SK-N-SH treated with all-trans-retinoic acid at 6 μM for 48 hours (cell line): ENCODE results near the gene RBM42.

Source experiments
- ARNTL ChIP-seq: fragments of 450-650 bp; formaldehyde crosslinking; IDR thresholded peaks from 2 replicates; pipeline ENCODE4 v1.5.0; 2020; ENCODE audit warnings: low read depth, mild to moderate bottlenecking, moderate library complexity, borderline replicate concordance
- BACH2 ChIP-seq: fragments of 250-450 bp; sonication (Bioruptor Pico); IDR thresholded peaks from 2 replicates; pipeline ENCODE4 v1.9.0; 2021; ENCODE audit warnings: mild to moderate bottlenecking, borderline replicate concordance
- ISL1 ChIP-seq: fragments of 250-450 bp; sonication (Bioruptor Pico); IDR thresholded peaks from 2 replicates; pipeline ENCODE4 v2.1.2; 2022; ENCODE audit warnings: mild to moderate bottlenecking, moderate library complexity
- PATZ1 ChIP-seq: fragments of 250-450 bp; sonication (Bioruptor Pico); IDR thresholded peaks from 2 replicates; pipeline ENCODE4 v1.8.0; 2020; ENCODE audit warnings: mild to moderate bottlenecking, moderate library complexity, borderline replicate concordance
- PPARA ChIP-seq: fragments of 250-450 bp; sonication (Bioruptor Pico); IDR thresholded peaks from 2 replicates; pipeline ENCODE4 v1.5.0; 2020; ENCODE audit warnings: mild to moderate bottlenecking, borderline replicate concordance
- RARB ChIP-seq: fragments of 250-450 bp; sonication (Bioruptor Pico); IDR thresholded peaks from 2 replicates; pipeline ENCODE4 v1.8.0; 2021; ENCODE audit warnings: mild to moderate bottlenecking, moderate library complexity
- SNAI2 ChIP-seq: fragments of 250-450 bp; sonication (Bioruptor Pico); IDR thresholded peaks from 2 replicates; pipeline ENCODE4 v1.5.0; 2020; ENCODE audit warnings: mild to moderate bottlenecking, moderate library complexity
- ZC3H10 ChIP-seq: fragments of 250-450 bp; sonication (Bioruptor Pico); IDR thresholded peaks from 2 replicates; pipeline ENCODE4 v1.5.1; 2021; ENCODE audit warnings: mild to moderate bottlenecking, moderate library complexity
- ZFP30 ChIP-seq: fragments of 450-650 bp; formaldehyde crosslinking; IDR thresholded peaks from 2 replicates; pipeline ENCODE4 v1.5.0; 2022; ENCODE audit warnings: mild to moderate bottlenecking, moderate library complexity
- ZNF8 ChIP-seq: fragments of 450-650 bp; formaldehyde crosslinking; IDR thresholded peaks from 2 replicates; pipeline ENCODE4 v1.5.0; 2020; ENCODE audit warnings: mild to moderate bottlenecking, moderate library complexity

GRCh38 chr19:35596366-35596999 is 32.4 kb upstream of the RBM42 start:
- TF ChIP-seq ZFP30 (CRISPR knock-in tag) (no peak), PATZ1 (CRISPR knock-in tag) (no peak), ARNTL (CRISPR knock-in tag) (no peak), ZC3H10 (CRISPR knock-in tag) (no peak), PPARA (CRISPR knock-in tag) (no peak), SNAI2 (CRISPR knock-in tag) (no peak), ISL1 (no peak), BACH2 (CRISPR knock-in tag) (no peak), ZNF8 (CRISPR knock-in tag) (no peak), RARB (CRISPR knock-in tag) (no peak)
